RWPE1 (cell line): ENCODE data around the gene CHMP5.

Experiments used
- CTCF ChIA-PET: fragments of 350-600 bp; sonication (Branson Sonifier 250); formaldehyde crosslinking; extraction: SDS; loops from one replicate; lab custom pipeline; 2021; lab: Yijun Ruan, JAX
- POLR2A ChIA-PET: fragments of 400-600 bp; formaldehyde crosslinking; extraction: SDS; loops from one replicate; lab custom pipeline; 2020; ENCODE audit warnings: antibody characterized with exemption; ENCODE audit not compliant: low non-redundant PET; lab: Yijun Ruan, JAX
- DNase-seq: peaks from one replicate; pipeline ENCODE4 v3.0.0; 2012; ENCODE audit warnings: low spot score
- H3K27ac ChIP-seq: fragments of 450-650 bp; 2 replicates; pipeline ENCODE4 v1.5.1; 2017
- CTCF ChIP-seq: fragments of 450-650 bp; conservative IDR thresholded peaks from 2 replicates; pipeline ENCODE4 v1.5.1; 2017; ENCODE audit warnings: low read depth, mild to moderate bottlenecking

The CHMP5 gene

GRCh38 chr9:33264003-33264472 lies 811 bp upstream of the CHMP5 start:
- peak overlapping the region; percentile 91 for H3K27ac ChIP-seq
- POLR2A ChIA-PET: interaction anchor here (1.0 kb wide), 1 partner anchor 10 kb away, joined by 3 read pairs; no protein-coding TSS in a partner anchor
- no peak for TF ChIP-seq CTCF
- CTCF ChIA-PET: interaction anchor here (0.7 to 1.7 kb wide), 2 partner anchors 23 to 35 kb away, joined by 3 to 6 read pairs; no protein-coding TSS in a partner anchor
- peak; percentile 33 for DNase-seq

GRCh38 chr9:33265211-33265865 lies 489 bp downstream of the CHMP5 start:
- DNase-seq: no peak
- ChIA-PET POLR2A (no interaction called here), CTCF (no interaction called here)
- TF ChIP-seq CTCF: no peak
- peak overlapping the region; percentile 91 for H3K27ac ChIP-seq

- no peak for TF ChIP-seq CTCF
- ChIA-PET POLR2A (interaction anchor here (0.5 kb wide), 1 partner anchor 71 kb away, joined by 4 read pairs; no protein-coding TSS in a partner anchor), CTCF (no interaction called here)
- DNase-seq: no peak
- H3K27ac ChIP-seq: no peak overlapping the region
Measured at GRCh38 chr9:33267151-33267767, 2.4 kb downstream of the CHMP5 start.

DNA sequence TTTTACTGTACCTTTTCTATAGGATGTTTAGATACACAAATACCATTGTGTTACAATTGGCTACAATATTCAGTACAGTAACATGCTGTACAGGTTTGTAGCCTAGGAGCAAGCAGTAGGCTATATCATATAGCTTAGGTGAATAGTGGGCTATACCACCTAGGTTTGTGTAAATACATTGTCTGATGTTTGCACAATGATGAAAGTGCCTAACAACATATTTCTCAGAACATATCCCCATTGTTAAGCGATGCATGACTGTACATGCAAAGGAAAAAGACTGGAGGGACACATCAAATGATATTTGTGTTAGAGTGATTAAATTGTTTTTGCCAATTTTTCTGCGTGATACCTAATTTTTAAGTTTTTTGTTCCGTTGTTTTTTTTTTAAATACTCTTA lies 5.3 kb downstream of the CHMP5 start:
- ChIA-PET CTCF (interaction anchor here (0.6 kb wide), 1 partner anchor 9 kb away, joined by 3 read pairs; no protein-coding TSS in a partner anchor), POLR2A (no interaction called here)
- no peak overlapping the region for H3K27ac ChIP-seq
- TF ChIP-seq CTCF: no peak
- no peak for DNase-seq

GRCh38 chr9:33272061-33272460 lies 7.2 kb downstream of the CHMP5 start:
- ChIA-PET CTCF (interaction anchor here (1.0 kb wide), 1 partner anchor 15 kb away, joined by 4 read pairs; no protein-coding TSS in a partner anchor), POLR2A (no interaction called here)
- no peak for TF ChIP-seq CTCF
- DNase-seq: no peak
- no peak overlapping the region for H3K27ac ChIP-seq

DNA sequence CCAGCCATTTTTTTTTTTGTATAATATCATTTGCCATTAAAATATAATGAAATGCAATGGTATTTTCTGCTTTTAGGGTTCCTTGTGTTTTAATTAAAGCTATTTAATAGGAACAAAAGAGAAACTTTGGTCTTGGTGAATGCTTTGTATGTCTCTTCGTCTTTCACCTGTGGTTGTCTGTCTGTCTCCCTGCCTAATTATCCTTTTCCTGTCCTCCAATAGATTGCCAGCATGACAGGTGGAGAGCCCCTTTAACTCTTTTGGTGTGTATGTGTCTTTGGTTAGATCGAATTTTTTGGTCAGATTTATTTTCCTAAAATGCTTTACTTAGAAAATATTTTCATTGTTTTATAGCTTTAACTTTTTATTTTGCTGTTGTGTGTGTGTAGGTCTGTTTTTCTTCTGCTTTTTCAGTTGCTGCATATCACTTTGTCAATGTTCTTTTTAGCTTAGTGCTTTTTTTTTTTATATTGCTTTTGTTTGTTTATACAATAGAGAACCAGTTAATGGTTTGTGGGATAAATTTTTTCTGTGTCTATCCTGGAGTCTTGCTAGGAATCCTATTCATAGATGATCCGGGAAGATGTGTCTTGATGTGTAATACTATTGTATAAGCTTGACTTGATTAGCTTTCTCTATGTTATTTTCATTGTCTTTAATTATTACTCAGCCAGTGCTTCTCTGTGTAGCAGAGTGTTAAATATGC lies 8.6 kb downstream of the CHMP5 start:
- ChIA-PET POLR2A (interaction anchor here (0.6 to 1.1 kb wide), 2 partner anchors 9 to 145 kb away, joined by 3 read pairs; partner anchors contain the start of genes BAG1 and CHMP5), CTCF (interaction anchor here (0.6 kb wide), 1 partner anchor 14 kb away, joined by 3 read pairs; no protein-coding TSS in a partner anchor)
- 0 out of 2 replicates have a peak overlapping the region, but pooled peaks have one; percentile 22 for H3K27ac ChIP-seq
- no peak for TF ChIP-seq CTCF
- no peak for DNase-seq
